Neutrophil (primary cell): ENCODE results near the gene SETDB1.

Experiments used
- H3K27ac ChIP-seq: fragments of 200-600 bp; sonication (generic); 2 replicates; pipeline ENCODE4 v1.5.1; 2016; ENCODE audit warnings: mild to moderate bottlenecking, moderate library complexity
- H3K27me3 ChIP-seq: fragments of 200-600 bp; sonication (generic); 2 replicates; pipeline ENCODE4 v1.6.0; 2016; ENCODE audit warnings: mild to moderate bottlenecking
- H3K36me3 ChIP-seq: fragments of 200-600 bp; sonication (generic); 2 replicates; pipeline ENCODE4 v1.5.1; 2017
- H3K4me1 ChIP-seq, 2 experiments: fragments of 200-600 bp in 1 of 2; sonication (generic) in 1 of 2; 1 replicate in 1 of 2; 2 replicates in 1 of 2; pipeline versions ENCODE4 v1.5.1 to v1.6.1; 2013 to 2016; ENCODE audit warnings: low read depth in 1 of 2, low read length in 1 of 2, mild to moderate bottlenecking in 1 of 2, moderate library complexity in 1 of 2; ENCODE audit not compliant: control insufficient read depth in 1 of 2, insufficient read depth in 1 of 2
- H3K4me3 ChIP-seq, 2 experiments: fragments of 200-600 bp in 1 of 2; sonication (generic) in 1 of 2; 1 replicate in 1 of 2; 2 replicates in 1 of 2; pipeline ENCODE4 v1.5.1; 2013 to 2016; ENCODE audit warnings: low read depth in 1 of 2, low read length in 1 of 2, mild to moderate bottlenecking in 1 of 2, moderate library complexity in 1 of 2
- H3K9me3 ChIP-seq: fragments of 200-600 bp; sonication (generic); 2 replicates; pipeline ENCODE4 v1.5.1; 2016
- TF ChIP-seq, protein P1 (sequence below): fragments of 200-600 bp; sonication (generic); IDR thresholded peaks from 2 replicates; pipeline ENCODE4 v1.5.1; 2016; ENCODE audit warnings: antibody characterized with exemption

SETDB1 gene

DNA sequence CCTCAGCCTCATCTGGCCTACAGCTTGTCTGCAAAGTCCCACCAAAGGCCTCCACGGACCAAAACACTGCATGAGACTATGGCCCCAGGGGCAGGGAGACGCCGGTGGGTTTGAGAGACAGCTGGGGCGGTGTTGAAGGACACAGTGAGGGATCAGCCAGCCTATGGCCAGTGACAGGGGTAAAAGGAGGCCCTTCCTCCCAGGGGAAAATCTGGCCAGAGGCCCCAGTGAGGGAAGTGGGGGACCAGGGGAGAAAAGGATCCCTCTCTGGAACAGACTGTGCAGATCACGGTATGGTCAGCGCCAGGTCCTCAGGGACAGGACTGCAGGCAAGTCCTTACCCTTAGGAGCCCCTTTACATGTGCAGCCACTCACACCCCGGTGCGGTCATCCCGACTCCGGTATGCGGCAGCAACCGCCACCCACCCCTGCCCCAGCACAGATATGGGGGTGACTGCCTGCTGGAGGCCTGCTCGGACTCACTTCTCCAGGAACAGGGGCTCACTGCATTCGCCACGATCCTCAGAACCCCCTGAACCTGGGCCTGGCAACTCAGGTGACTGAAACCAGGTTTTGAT is 47.2 kb downstream of the SETDB1 start:
- no peaks in the 10 kb centered on the region for H3K27me3 ChIP-seq
- H3K36me3 ChIP-seq: peaks cover 9% of the 10 kb centered on the region
- peaks cover 65 to 73% of the 10 kb centered on the region in 2 experiments for H3K4me1 ChIP-seq
- no peaks in the 10 kb centered on the region for H3K9me3 ChIP-seq
- TF ChIP-seq, protein P1, sequence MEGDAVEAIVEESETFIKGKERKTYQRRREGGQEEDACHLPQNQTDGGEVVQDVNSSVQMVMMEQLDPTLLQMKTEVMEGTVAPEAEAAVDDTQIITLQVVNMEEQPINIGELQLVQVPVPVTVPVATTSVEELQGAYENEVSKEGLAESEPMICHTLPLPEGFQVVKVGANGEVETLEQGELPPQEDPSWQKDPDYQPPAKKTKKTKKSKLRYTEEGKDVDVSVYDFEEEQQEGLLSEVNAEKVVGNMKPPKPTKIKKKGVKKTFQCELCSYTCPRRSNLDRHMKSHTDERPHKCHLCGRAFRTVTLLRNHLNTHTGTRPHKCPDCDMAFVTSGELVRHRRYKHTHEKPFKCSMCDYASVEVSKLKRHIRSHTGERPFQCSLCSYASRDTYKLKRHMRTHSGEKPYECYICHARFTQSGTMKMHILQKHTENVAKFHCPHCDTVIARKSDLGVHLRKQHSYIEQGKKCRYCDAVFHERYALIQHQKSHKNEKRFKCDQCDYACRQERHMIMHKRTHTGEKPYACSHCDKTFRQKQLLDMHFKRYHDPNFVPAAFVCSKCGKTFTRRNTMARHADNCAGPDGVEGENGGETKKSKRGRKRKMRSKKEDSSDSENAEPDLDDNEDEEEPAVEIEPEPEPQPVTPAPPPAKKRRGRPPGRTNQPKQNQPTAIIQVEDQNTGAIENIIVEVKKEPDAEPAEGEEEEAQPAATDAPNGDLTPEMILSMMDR: no peak
- peak overlapping the region; percentile 79 to 90 for H3K4me3 ChIP-seq
- H3K27ac ChIP-seq: peak overlapping the region; percentile 97

DNA sequence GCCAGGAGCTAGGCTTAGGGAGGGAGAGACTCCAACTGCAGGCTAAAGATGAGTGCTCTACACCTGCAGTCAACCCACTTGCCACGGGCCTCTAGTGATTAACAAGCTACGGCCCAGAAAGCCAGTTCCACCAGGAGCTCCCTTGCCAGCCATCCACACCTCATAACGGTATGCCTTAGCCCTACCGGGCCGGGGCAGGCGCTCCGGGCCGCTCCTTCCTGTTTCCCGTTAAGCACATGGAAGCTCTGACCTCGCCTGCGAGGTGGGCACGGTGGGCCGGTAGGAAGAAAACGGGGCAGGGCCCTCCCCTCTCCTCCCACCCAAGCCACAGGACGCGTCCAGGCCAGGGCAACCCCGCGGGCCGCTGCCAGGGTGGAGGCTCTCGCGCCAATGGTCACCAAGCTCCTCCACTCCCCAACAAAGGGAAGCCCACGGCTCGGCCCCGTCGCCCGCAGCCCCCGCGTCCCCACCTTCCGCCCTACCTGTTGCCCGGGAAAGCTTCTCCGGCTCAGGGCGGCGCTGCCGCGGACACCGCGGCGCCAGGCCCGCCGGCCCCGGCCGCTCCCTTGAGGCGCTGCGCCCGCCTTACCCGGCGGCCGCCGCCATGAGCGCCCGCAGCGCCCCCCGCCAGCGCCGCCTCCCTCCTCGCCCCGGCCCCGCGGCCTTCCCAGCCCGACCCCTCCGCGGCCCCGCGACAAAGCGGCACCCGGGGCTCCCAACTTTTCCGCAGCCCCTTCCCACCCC is 47.8 kb downstream of the SETDB1 start:
- TF ChIP-seq, protein P1: peak; percentile 2
- H3K9me3 ChIP-seq: no peaks in the 10 kb centered on the region
- peaks cover 2% of the 10 kb centered on the region for H3K36me3 ChIP-seq
- peaks cover 72 to 80% of the 10 kb centered on the region in 2 experiments for H3K4me1 ChIP-seq
- H3K27me3 ChIP-seq: no peaks in the 10 kb centered on the region
- H3K27ac ChIP-seq: peak overlapping the region; percentile 97
- peak overlapping the region; percentile 79 to 90 for H3K4me3 ChIP-seq

DNA sequence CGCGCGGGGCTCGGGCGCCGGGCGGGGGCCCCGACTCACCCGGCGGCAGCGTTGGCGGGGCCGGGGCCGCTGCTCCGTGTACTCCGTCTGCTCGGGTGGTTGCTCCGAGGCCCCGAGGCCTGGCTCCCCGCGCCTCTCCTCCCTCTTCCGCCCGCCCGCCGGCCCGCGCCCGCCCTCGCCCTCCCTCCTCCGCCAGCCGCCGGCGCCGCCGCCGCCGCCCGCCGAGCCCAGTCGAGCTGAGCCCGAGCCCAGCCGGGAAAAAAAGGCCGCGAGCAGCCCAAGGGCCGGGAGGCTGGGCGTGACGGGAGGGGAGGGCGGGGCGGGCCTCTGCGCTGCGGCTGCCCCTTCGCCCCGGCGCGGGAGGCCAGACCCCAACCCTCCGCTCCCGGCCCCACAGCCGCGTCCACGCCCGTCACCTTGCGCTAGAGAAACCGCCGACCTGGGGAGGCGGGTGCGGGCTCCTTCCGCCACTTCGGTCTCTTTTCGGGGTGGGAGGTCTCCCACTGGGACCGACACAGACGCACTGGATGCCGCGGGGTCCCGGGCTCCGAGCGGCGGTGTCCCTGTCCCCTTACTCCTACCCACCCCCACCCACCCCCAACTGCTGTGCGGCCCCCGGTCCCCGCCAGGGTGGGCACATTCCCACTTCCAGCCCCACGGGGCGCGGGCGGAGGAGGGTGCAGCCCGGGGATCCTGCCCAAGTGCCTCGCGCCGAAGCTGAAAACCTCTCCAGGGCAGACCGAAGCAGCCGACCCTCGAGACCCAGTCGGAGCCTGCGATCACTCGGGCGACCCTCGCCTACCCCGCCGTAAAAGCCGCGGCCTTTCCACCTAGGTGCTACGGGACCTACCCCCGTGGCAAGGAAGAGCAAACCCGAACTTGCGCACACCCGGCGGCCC is 48.7 kb downstream of the SETDB1 start, which contains the start of gene CERS2:
TSS of gene CERS2 (minus strand) at position 256 of the 899 bp plus-strand sequence. CDS start 5,745 bp downstream, outside the sequence.
- peaks cover 80 to 88% of the 10 kb centered on the region in 2 experiments for H3K4me1 ChIP-seq
- TF ChIP-seq, protein P1: no peak
- H3K27ac ChIP-seq: peak within 1 kb of the TSS; percentile 97
- no peaks in the 10 kb centered on the region for H3K9me3 ChIP-seq
- H3K4me3 ChIP-seq: peak within 1 kb of the TSS; percentile 79 to 90
- H3K36me3 ChIP-seq: no peaks in the 10 kb centered on the region
- no peaks in the 10 kb centered on the region for H3K27me3 ChIP-seq

DNA sequence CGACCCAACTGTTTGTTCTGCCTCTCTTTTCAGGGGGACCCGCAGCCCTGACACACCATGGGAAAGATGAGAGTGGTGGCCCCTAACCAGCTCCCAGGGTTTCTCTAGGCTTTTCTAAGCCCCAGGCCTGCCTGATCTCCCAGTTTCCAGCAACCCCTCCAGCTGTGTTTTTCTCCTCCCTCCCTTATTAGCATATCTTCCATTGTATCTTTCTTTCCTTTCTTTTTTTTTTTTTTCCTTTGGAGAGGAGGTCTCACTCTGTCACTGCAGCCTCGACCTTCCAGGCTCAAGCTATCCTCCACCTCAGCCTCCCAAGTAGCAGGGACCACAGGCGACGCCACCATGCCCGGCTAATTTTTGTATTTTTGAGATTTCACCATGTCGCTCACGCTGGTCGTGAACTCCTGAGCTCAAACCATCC is 50.2 kb downstream of the SETDB1 start:
- Histone ChIP-seq H3K4me1 (peaks cover 74 to 79% of the 10 kb centered on the region in 2 experiments), H3K36me3 (no peaks in the 10 kb centered on the region), H3K9me3 (no peaks in the 10 kb centered on the region), H3K4me3 (peak overlapping the region; percentile 58 to 79), H3K27me3 (no peaks in the 10 kb centered on the region), H3K27ac (peak overlapping the region; percentile 97)
- TF ChIP-seq, protein P1: no peak
